Naive B cell (primary cell): ENCODE data around the gene RASSF8. TPM values are rescaled to one million over a fixed set of nuclear protein-coding genes. Genes with fewer than 3 reads are reported as not detected.

Source experiments
- ATAC-seq, 2 donors: fragments of 150-1000 bp; cut with Tn5 transposase; 2 replicates each; pipeline ENCODE4 v1.10.0; 2021; ENCODE audit warnings: low read depth in 2 of 2, mild to moderate bottlenecking in 2 of 2, moderate library complexity in 2 of 2
- DNase-seq: peaks from one replicate; pipeline ENCODE4 v3.0.0; 2022
- H3K27ac Mint-ChIP-seq, 6 donors: one replicate each; pipeline ENCODE4 v1.8.0; 2020 to 2022; ENCODE audit warnings: mild to moderate bottlenecking in 6 of 6, mixed read lengths in 6 of 6, moderate library complexity in 5 of 6, inconsistent platforms in 2 of 6
- H3K27me3 Mint-ChIP-seq, 3 donors: one replicate each; pipeline ENCODE4 v1.8.0; 2021 to 2022; ENCODE audit warnings: mixed read lengths in 3 of 3, mild to moderate bottlenecking in 1 of 3
- H3K36me3 Mint-ChIP-seq, 2 donors: one replicate each; pipeline ENCODE4 v1.8.0; 2020 to 2022; ENCODE audit warnings: mixed read lengths in 2 of 2, inconsistent platforms in 1 of 2, mild to moderate bottlenecking in 1 of 2
- H3K4me1 Mint-ChIP-seq, 3 donors: one replicate each; pipeline ENCODE4 v1.8.0; 2020 to 2022; ENCODE audit warnings: mixed read lengths in 3 of 3, inconsistent platforms in 1 of 3, mild to moderate bottlenecking in 1 of 3, moderate library complexity in 1 of 3
- H3K4me3 Mint-ChIP-seq, 8 donors: one replicate each; pipeline ENCODE4 v1.8.0; 2020 to 2022; ENCODE audit warnings: mild to moderate bottlenecking in 8 of 8, mixed read lengths in 8 of 8, moderate library complexity in 8 of 8, inconsistent platforms in 2 of 8
- H3K9me3 Mint-ChIP-seq, 7 donors: one replicate each; pipeline ENCODE4 v1.8.0; 2020 to 2022; ENCODE audit warnings: mixed read lengths in 7 of 7, mild to moderate bottlenecking in 5 of 7, inconsistent platforms in 2 of 7, moderate library complexity in 1 of 7
- polyA plus RNA-seq, 6 donors: library from polyadenylated mRNA; unstranded; fragments of 300-500 nt; fragmentation: Illumina TruSeq; gene quantifications; one replicate each; pipeline ENCODE4 v1.2.3, GENCODE V29; 2021; ENCODE audit warnings: low read depth in 6 of 6

RASSF8 gene
- polyA plus RNA-seq, 6 donors from 2014 or later: not detected

DNA sequence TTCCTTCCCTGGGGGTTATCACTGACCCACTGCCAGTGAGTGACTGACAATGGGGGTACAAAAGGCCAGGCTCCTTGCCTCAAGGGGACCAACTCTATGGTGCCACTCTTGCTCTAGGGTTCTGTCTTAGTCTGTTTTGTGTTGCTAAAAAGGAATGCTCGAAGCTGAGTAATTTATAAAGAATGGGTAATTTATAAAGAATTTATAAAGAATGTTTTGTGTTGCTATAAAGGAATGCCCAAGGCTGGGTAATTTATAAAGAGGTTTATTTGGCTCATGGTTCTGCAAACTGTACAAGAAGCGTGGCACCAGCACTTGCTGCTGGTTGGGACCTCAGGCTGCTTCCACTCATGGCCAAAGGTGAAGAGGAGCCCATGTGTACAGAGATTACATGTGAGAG is 15.8 kb upstream of the RASSF8 start:
- Mint-ChIP-seq H3K9me3 (peaks cover 0 to 4% (median 0%) of the 10 kb centered on the region in 7 donors), H3K36me3 (no peaks in the 10 kb centered on the region), H3K4me3 (no peak overlapping the region), H3K4me1 (peaks cover 0 to 6% (median 4%) of the 10 kb centered on the region in 3 donors), H3K27ac (no peak overlapping the region), H3K27me3 (peaks cover 0 to 9% (median 4%) of the 10 kb centered on the region in 3 donors)
- ATAC-seq (no peak), DNase-seq (no peak)

GRCh38 chr12:25943940-25944339 is 14.5 kb upstream of the RASSF8 start:
- H3K27me3 Mint-ChIP-seq: peaks cover 0 to 9% (median 4%) of the 10 kb centered on the region in 3 donors

DNA sequence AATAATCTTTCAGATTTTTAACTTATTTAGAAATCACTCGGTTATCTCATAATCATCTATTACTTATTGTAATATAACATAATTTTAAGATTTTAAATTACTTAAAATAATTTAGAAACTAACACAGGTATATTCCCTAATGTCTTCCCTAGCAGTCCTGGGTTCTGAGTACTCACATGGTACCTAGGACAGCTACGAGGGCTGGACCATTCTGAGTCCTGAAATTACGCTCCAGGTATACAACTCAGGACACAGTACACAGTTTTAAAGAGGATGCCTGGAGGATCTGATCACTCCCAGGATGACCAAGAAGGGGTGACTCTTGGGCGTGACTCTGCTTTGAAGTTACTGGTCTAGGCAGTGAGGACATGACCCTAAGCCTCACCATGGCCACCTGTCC is 9.1 kb upstream of the RASSF8 start:
- no peak for ATAC-seq
- no peaks in the 10 kb centered on the region for H3K36me3 Mint-ChIP-seq
- no peak for DNase-seq
- H3K27me3 Mint-ChIP-seq: peaks cover 0 to 9% (median 0%) of the 10 kb centered on the region in 3 donors
- H3K9me3 Mint-ChIP-seq: no peaks in the 10 kb centered on the region
- no peaks in the 10 kb centered on the region for H3K4me1 Mint-ChIP-seq
- no peak overlapping the region for H3K4me3 Mint-ChIP-seq
- no peak overlapping the region for H3K27ac Mint-ChIP-seq

More at GRCh38 chr12:25943940-25944339, 14.5 kb upstream of the RASSF8 start:
- Mint-ChIP-seq H3K9me3 (peaks cover 0 to 4% (median 0%) of the 10 kb centered on the region in 7 donors), H3K4me3 (no peak overlapping the region), H3K4me1 (peaks cover 0 to 6% (median 0%) of the 10 kb centered on the region in 3 donors), H3K27ac (no peak overlapping the region), H3K36me3 (no peaks in the 10 kb centered on the region)
- ATAC-seq (no peak), DNase-seq (no peak)

- Mint-ChIP-seq H3K36me3 (no peaks in the 10 kb centered on the region), H3K27ac (peak overlapping the region in 1 of 6 donors; percentile 69), H3K4me3 (no peak overlapping the region), H3K27me3 (peaks cover 0 to 9% (median 0%) of the 10 kb centered on the region in 3 donors), H3K4me1 (no peaks in the 10 kb centered on the region), H3K9me3 (no peaks in the 10 kb centered on the region)
- DNase-seq (no peak), ATAC-seq (no peak)
Observed at GRCh38 chr12:25950329-25951115, 8.0 kb upstream of the RASSF8 start.

- Mint-ChIP-seq H3K36me3 (no peaks in the 10 kb centered on the region), H3K9me3 (no peaks in the 10 kb centered on the region), H3K4me3 (peak overlapping the region; percentile 66 to 85 (median 72)), H3K4me1 (peaks cover 17 to 19% (median 17%) of the 10 kb centered on the region in 3 donors), H3K27ac (peak overlapping the region in 1 of 6 donors; percentile 61), H3K27me3 (peaks cover 42 to 45% (median 43%) of the 10 kb centered on the region in 3 donors)
- DNase-seq: no peak
- no peak for ATAC-seq
Observed at GRCh38 chr12:25957793-25958427, 572 bp upstream of the RASSF8 start.

GRCh38 chr12:25959071-25959961 is 834 bp downstream of the RASSF8 start:
- Mint-ChIP-seq H3K4me1 (peaks cover 17 to 19% (median 17%) of the 10 kb centered on the region in 3 donors), H3K4me3 (peak overlapping the region; percentile 82 to 94 (median 88)), H3K27me3 (peaks cover 53 to 55% (median 55%) of the 10 kb centered on the region in 3 donors), H3K27ac (peak overlapping the region in 1 of 6 donors; percentile 23), H3K36me3 (no peaks in the 10 kb centered on the region), H3K9me3 (no peaks in the 10 kb centered on the region)
- ATAC-seq: peak; percentile 17 to 18
- no peak for DNase-seq

- ATAC-seq: no peak
- H3K4me3 Mint-ChIP-seq: peak overlapping the region; percentile 79 to 94 (median 83)
Observed at GRCh38 chr12:25960143-25960542, 1.7 kb downstream of the RASSF8 start.

GRCh38 chr12:25960961-25961360 is 2.5 kb downstream of the RASSF8 start:
- DNase-seq (no peak), ATAC-seq (no peak)
- H3K27ac Mint-ChIP-seq: no peak overlapping the region
- H3K36me3 Mint-ChIP-seq: no peaks in the 10 kb centered on the region
- H3K4me1 Mint-ChIP-seq: peaks cover 17 to 19% (median 17%) of the 10 kb centered on the region in 3 donors
- H3K27me3 Mint-ChIP-seq: peaks cover 55 to 63% (median 62%) of the 10 kb centered on the region in 3 donors
- H3K4me3 Mint-ChIP-seq: peak overlapping the region in 2 of 8 donors; percentile 16 to 82
- H3K9me3 Mint-ChIP-seq: peaks cover 0 to 3% (median 2%) of the 10 kb centered on the region in 7 donors

More at GRCh38 chr12:25960143-25960542, 1.7 kb downstream of the RASSF8 start:
- Mint-ChIP-seq H3K27ac (no peak overlapping the region), H3K27me3 (peaks cover 53 to 56% (median 56%) of the 10 kb centered on the region in 3 donors), H3K36me3 (no peaks in the 10 kb centered on the region), H3K4me1 (peaks cover 17 to 19% (median 17%) of the 10 kb centered on the region in 3 donors), H3K9me3 (no peaks in the 10 kb centered on the region)
- no peak for DNase-seq

DNA sequence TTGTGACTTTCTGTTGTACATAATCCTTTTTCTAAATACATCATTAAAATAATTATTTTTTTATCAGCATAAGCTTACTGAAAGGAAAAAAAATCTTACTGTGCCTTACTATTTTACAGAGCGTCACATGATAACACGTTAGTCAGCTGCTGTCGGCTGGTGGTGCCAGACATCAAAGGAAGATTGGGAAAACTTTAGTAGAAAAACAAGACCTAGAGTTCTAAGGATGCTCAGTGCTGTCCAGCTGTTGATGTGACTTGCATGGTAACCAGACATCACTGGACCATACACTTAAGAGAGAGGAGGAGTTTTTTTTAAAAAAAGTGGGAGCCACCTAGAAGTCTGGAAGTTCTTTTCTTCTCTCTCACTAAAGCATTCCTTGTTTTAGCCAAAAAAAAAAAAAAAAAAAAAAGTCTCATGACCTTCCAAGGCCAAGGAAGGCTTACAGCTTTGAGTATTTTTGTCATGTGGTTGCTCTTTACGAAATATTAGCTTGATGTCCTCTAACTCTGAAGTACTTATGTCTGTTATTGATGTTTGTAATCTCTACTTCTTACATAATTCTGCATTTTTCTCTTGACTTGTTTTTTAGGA is 4.5 kb downstream of the RASSF8 start:
- Mint-ChIP-seq H3K4me1 (peaks cover 17% of the 10 kb centered on the region in 3 donors), H3K27me3 (peaks cover 49 to 68% (median 53%) of the 10 kb centered on the region in 3 donors), H3K4me3 (no peak overlapping the region), H3K9me3 (peaks cover 0 to 3% (median 2%) of the 10 kb centered on the region in 7 donors), H3K27ac (no peak overlapping the region), H3K36me3 (no peaks in the 10 kb centered on the region)
- ATAC-seq (no peak), DNase-seq (no peak)

- DNase-seq (no peak), ATAC-seq (no peak)
- H3K27ac Mint-ChIP-seq: no peak overlapping the region
- peaks cover 38 to 77% (median 54%) of the 10 kb centered on the region in 3 donors for H3K27me3 Mint-ChIP-seq
- no peak overlapping the region for H3K4me3 Mint-ChIP-seq
- peaks cover under 1 to 2% (median 2%) of the 10 kb centered on the region in 3 donors for H3K4me1 Mint-ChIP-seq
- H3K36me3 Mint-ChIP-seq: no peaks in the 10 kb centered on the region
- peaks cover 0 to 3% (median 2%) of the 10 kb centered on the region in 7 donors for H3K9me3 Mint-ChIP-seq
Observed at GRCh38 chr12:25965682-25966081, 7.2 kb downstream of the RASSF8 start.

- ATAC-seq (no peak), DNase-seq (no peak)
- no peak overlapping the region for H3K27ac Mint-ChIP-seq
- peaks cover 14 to 53% (median 30%) of the 10 kb centered on the region in 3 donors for H3K27me3 Mint-ChIP-seq
- no peak overlapping the region for H3K4me3 Mint-ChIP-seq
- peaks cover 0 to 3% (median 2%) of the 10 kb centered on the region in 7 donors for H3K9me3 Mint-ChIP-seq
- no peaks in the 10 kb centered on the region for H3K36me3 Mint-ChIP-seq
- H3K4me1 Mint-ChIP-seq: peaks cover 0 to 6% (median 0%) of the 10 kb centered on the region in 3 donors
Observed at GRCh38 chr12:25970082-25970481, 11.6 kb downstream of the RASSF8 start.

GRCh38 chr12:25970916-25971653 is 12.6 kb downstream of the RASSF8 start:
- no peak overlapping the region for H3K27ac Mint-ChIP-seq
- no peak overlapping the region for H3K4me3 Mint-ChIP-seq
- ATAC-seq (no peak), DNase-seq (no peak)
- H3K4me1 Mint-ChIP-seq: peaks cover 0 to 6% (median 0%) of the 10 kb centered on the region in 3 donors
- no peaks in the 10 kb centered on the region for H3K9me3 Mint-ChIP-seq
- peaks cover 14 to 51% (median 27%) of the 10 kb centered on the region in 3 donors for H3K27me3 Mint-ChIP-seq
- H3K36me3 Mint-ChIP-seq: no peaks in the 10 kb centered on the region
